Inflammatory macrophage treated with lipopolysaccharide for 1 hour (primary cell): ENCODE measurements around the gene RET.

Experiments
- DNase-seq, 2 donors: peaks; one replicate each; pipeline ENCODE4 v3.0.0-alpha.2; 2020 to 2022

The RET gene

GRCh38 chr10:43123361-43124093 lies 46.7 kb downstream of the RET start:
- no peak for DNase-seq

DNA sequence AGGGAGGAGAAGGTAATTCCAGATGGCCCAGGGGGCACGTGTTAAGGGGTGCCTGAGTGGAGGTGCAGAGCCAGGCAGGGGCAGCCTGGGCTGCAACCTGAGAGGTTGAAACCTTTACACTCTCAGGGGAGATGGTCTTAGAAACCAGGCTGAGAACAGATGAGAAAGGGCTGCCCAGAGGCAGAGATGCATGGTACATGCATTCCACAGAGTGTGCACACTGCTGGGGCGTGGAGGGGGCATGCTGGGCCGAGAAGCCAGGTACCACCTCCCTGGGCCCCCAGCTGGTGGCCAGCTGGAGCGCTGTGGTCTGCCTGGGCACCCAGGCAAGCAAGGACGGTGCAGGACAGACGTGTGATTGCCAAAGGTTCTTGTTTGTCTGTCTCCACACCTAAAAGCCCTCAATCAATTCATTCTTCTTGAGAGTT lies 47.2 kb downstream of the RET start:
- DNase-seq: no peak

DNA sequence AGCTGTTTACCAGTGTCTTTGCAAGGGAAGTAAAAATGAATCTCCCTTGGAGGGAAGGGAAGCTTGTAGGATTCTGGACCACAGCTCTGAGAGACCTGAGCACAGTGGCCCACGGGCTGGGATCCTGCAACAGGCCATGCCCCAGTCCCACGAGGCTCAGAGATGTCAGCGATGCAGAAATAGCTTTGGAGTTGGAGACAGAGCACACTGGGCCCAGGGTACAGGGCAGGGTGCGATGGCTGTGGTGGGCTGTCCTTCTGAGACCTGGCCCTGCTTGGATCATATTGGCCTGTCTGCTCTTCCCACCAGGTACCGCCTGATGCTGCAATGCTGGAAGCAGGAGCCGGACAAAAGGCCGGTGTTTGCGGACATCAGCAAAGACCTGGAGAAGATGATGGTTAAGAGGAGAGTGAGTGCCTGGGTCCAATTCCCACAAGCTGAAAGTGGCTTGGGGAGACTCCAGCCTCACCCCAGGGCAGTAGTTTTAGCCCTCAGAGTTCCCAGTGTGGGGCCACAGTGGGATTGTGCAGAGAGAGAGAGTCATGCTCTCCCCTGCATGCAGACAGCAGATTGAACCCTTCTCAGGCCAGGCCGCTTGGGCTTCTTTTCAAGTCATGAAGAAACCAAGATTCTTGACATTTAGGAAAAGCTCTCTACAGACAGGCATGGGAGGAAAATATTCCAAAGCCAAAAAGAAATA lies 47.9 kb downstream of the RET start:
- DNase-seq: no peak

DNA sequence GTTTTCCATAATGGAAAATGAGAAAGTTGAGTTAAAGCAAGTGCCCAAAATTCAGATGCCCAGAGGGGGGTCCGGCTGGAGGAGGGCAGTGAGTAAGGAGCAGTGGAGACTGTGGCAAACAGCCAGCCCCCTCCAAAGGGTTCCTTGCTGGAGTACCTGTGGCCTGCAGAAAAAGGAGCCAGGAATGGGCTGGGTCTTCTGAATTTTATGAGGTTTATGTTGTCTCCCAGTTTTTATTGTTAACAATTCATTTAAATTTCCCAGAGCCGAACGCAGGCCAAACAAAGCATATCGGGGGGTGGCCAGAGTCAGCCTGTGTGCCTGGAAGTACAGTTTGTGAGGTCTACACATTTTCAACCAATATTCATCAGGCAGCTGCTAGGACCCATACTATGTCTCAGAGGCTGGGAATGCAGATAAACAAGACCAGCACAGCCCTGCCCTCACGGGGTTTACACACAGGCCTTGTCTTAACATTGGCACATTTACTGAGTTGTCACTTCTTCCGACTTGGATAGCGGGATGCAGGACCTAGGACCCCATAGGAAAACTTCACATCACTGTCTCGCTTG lies 48.5 kb downstream of the RET start:
- DNase-seq: no peak

DNA sequence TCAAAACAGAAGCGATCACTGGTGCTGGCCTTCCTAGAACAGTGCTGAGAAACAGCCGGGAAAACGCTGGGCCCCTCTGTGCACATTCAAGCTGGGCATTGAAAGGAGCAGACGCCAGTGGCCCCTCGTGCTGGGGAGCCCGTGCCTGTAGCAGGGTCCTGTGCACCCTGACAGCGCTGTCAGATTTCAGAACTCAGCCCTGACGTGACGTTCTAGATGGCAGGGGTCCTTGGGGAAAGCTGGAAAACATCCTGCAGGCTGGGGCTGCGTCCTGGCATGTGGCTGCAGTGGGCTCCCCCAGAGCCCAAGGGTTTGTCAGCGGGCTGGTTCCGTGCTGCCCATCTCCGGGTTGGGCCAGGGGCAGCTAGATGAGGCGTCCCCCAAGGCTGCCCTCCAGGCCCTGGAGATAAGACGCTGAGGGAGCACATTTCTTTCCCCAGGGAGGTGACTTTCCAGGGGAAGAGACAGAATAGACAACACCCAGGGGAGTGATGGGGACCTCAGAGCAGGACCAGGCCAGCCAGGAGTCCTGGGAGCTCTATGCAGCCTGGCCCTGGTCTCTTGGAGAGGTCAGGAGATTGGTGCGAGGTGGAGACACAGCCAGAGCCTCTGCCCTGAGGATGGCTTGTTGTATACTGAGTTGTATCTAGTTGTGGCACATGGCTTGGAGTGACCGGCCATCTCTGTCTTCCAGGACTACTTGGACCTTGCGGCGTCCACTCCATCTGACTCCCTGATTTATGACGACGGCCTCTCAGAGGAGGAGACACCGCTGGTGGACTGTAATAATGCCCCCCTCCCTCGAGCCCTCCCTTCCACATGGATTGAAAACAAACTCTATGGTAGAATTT lies 49.2 kb downstream of the RET start:
- no peak for DNase-seq

GRCh38 chr10:43126759-43127424 lies 50.0 kb downstream of the RET start:
- peak in 1 of 2 donors; percentile 59 for DNase-seq

GRCh38 chr10:43127442-43127841 lies 50.6 kb downstream of the RET start:
- peak in 1 of 2 donors; percentile 56 for DNase-seq

- DNase-seq: no peak
These were observed 51.5 kb downstream of the RET start for GRCh38 chr10:43128331-43128730.

DNA sequence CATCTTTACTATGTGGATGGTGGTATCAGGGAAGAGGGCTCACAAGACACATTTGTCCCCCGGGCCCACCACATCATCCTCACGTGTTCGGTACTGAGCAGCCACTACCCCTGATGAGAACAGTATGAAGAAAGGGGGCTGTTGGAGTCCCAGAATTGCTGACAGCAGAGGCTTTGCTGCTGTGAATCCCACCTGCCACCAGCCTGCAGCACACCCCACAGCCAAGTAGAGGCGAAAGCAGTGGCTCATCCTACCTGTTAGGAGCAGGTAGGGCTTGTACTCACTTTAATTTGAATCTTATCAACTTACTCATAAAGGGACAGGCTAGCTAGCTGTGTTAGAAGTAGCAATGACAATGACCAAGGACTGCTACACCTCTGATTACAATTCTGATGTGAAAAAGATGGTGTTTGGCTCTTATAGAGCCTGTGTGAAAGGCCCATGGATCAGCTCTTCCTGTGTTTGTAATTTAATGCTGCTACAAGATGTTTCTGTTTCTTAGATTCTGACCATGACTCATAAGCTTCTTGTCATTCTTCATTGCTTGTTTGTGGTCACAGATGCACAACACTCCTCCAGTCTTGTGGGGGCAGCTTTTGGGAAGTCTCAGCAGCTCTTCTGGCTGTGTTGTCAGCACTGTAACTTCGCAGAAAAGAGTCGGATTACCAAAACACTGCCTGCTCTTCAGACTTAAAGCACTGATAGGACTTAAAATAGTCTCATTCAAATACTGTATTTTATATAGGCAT lies 52.3 kb downstream of the RET start:
- peak; percentile 84 to 96 for DNase-seq

DNA sequence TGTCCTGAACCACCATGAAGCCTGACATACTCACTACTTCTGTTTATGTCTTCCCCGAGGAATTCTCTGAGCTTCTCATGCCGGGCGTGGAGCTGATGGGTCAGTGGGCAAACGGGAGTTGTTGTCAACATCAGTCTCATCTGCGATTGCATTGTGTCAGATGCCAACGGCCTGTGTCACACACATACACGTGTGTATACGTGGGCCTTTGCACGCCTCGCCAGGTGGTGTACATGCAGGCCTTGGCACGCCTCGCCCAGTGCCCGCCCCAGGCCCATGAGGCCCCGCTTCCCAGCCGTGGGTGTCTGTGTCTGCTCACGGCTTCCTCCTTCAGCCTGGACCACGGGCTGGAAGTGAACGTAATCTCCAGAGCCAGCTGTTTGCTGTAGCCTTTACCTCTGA lies 53.9 kb downstream of the RET start:
- DNase-seq: no peak

DNA sequence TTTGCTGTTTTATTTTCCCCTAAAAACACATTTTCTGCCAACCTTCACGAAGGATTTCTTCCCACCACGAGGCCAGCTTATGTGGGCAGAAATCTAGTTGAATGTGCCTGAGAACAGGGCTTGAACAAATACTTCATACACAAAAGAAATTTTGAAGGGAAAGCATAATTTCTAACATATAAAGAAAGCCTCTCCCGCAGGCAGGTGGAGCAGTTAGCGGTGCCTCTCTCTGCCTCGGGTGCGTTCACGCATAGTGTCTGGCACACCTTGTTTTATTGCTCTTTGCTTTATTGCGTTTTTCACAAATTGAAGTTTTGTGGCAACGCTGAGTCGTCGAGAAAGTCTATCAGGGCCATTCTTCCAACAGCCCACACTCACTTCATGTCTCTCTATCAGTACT lies 54.4 kb downstream of the RET start:
- no peak for DNase-seq

DNA sequence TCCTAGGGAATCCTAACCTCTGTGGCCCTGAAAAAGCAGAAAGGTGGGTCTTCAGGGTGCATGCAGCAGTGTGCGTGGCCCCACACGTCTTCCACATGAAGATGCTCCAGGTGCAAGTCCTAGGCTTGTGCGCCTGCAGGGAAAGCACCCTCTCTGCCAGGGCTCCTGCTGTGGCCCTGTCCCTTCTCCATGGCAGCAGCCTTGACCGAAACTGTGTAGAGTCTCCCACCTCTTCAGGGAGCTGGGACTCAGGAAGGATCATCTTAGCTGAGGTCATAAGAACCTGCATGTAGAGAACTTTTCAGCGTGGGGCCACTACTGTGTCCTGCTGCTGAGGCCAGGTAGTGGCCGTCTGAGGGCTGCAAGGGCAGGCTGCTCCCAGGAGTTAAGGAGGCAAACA lies 55.0 kb downstream of the RET start:
- no peak for DNase-seq

- peak; percentile 31 to 83 for DNase-seq
These were observed 56.3 kb downstream of the RET start for GRCh38 chr10:43132867-43133787.

DNA sequence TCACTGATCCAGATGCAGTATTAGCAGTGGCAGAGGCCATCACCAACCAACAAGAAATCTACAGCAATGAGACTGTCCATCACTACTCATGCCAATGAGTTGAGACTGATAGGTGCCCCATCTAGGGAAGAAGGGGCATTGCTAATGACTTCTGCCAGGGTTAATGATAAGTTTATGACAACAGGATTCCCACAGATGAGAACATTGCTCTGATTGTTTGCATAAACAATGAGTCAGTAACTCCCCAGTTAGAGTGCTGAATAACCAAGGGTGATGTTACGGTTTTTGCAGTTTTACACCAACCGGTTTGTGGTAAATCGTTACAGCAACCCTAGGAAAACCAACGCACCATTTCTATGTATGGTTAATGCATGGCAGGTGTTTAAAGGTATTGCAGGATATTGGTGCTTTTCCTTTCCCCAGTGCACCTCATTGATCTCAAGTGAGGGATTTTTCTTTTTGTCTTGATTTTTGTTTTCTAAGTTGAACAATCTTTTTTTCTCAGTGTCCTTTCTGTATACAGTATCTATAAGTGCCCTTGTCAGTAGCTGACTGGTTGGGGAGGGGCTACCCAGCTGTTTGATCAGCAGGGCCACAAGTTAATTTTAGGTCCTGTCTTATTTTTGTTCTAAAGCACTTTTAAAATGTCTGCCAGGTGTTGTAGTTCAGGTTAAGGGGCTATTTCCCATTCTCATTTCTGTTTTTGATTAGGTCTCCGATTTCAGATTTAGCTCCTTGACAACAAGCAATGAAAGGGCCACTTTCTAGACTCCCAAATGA lies 57.4 kb downstream of the RET start:
- DNase-seq: no peak

- no peak for DNase-seq
These were observed 58.2 kb downstream of the RET start for GRCh38 chr10:43135064-43135463.

DNA sequence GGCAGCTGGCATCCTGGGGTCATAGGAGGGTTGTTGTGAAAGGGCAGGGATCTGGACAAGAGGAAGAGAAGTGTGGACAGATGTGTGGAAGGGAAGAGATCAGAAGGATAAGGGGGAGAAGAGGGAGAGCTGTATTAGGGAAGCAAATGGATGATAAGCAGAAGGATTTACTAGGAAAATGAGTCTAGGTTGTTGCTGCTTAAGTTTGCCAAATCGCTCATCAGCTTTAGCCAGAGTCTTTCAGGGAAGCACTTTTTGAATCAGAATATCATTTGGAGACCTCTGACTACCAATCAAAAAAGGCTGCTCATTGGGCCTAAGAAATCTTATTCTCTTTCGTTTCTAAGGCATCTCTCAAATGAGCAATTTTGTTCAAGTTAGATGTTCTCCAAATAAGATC lies 58.8 kb downstream of the RET start:
- DNase-seq: no peak

- DNase-seq: no peak
These were observed 59.6 kb downstream of the RET start for GRCh38 chr10:43136432-43136831.

DNA sequence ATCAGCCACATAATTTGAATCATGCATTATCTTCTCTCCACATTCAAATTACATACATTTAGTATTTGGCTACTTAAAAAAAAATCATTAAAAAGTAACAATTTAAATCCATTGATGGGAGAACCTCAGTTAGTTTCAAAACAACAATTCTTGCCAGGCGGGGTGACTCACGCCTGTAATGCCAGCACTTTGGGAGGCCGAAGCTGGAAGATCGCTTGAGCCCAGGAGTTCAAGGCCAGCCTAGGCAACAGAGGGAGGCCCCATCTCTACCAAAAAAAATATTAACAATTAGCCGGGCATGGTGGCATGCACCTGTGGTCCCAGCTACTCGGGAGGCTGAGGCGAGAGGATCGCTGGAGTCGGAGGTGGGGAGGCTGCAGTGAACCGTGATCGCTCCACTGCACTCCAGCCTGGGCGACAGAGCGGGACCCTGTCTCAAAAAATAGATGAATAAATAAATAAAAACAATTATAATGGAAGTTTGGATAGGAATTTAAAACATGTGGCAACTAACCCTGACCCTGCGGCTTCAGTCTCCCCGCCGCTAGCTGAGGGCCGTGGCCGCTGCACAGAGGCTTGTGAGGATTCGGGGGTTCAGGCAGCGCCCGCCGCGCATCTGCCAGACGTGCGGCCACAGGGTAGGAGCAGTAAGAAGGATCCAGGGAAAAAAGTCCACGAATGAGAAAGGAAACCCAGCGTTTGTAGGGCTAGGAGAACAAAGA lies 60.3 kb downstream of the RET start:
- no peak for DNase-seq

DNA sequence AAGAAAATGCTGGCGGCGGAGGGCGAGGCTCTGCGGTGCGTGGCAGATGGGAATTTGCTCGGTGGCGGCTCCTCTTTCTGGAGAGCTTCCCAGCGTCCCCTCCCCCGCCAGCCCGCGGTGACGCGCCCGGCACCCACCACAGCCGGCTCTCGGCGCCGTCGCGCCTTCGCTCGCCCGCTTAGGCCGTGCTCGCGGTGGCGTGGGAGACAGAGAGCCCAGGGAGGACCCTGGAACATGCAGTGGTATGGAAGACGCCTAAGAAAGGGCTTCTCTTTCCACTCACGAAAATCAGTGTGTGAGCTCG lies 60.8 kb downstream of the RET start:
- DNase-seq: no peak
